A204.1 (cell line): Measurements from ENCODE around the gene FAM43B.
"Not testable (repeated sequence)": the region's sequence is repeated elsewhere in the genome, so short reads cannot be mapped to it uniquely, and the experiment has no call there.

ENCODE experiments used
- FAIRE-seq: peaks from 2 replicates; lab custom pipeline; 2012; peaks lifted over from hg19 to GRCh38; lab: Jason Lieb, UNC

Gene FAM43B, protein sequence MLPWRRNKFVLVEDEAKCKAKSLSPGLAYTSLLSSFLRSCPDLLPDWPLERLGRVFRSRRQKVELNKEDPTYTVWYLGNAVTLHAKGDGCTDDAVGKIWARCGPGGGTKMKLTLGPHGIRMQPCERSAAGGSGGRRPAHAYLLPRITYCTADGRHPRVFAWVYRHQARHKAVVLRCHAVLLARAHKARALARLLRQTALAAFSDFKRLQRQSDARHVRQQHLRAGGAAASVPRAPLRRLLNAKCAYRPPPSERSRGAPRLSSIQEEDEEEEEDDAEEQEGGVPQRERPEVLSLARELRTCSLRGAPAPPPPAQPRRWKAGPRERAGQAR

DNA sequence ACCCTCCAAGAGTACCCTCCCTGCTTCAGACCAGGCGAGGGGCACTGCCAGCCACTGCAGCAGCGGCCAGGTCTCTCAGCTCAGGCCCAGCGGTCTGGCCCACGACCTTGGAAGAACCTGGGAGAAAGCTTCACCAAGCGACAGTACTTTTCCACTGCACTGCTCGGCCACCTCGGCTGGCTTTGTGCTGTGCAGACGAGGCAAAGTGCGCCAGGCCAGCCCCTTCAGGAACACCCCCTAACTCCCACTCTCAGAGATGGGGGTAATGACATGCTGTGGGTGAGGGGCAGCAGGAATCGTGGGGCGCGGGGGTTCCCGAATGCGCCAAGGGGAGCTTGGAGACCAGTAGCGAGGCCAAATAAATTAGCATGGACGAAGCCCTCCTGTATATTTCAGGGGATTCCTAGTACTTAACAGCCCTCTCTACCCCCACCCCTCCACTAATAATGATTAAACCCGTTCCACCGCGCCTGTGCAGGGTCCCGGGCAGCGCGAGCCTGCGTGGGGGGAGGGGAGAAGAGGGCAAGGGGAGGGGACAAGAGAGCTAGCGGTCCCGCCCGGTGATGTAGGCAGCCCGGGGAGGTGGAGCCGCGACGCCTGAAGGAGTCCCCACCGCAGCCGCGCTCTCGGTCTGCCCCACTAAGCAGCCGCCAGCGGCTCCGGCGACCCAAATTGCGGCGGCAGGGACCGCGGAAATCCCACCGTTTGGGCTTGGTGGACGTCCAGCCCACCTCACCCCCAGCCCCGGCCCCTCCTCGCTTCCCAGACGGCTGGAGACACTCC, at the start of gene FAM43B:
Gene FAM43B (plus strand): TSS at position 629 of the 783 bp plus-strand sequence. CDS start 401 bp downstream, outside the sequence.
- peak; percentile 65 for FAIRE-seq

DNA sequence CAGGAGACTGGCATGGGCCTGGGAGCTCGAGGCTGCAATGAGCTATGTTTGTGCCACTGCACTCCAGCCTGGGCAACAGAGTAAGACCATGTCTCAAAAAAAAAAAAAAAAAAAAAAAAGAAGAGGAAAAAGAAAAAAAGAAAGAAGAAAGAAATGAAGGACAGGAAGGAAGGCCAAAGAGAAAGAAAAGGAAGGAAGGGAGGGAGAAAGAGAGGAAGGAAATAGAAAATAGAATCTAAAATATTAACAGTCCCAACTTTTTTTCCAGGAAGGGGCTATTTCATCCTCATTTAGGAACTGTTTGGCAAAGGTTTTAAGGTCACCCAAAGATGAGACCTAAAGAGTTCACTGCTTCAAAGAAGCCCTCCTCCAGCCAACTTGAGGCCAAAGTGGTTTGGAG, 46.9 kb upstream of the FAM43B start:
- no peak for FAIRE-seq

DNA sequence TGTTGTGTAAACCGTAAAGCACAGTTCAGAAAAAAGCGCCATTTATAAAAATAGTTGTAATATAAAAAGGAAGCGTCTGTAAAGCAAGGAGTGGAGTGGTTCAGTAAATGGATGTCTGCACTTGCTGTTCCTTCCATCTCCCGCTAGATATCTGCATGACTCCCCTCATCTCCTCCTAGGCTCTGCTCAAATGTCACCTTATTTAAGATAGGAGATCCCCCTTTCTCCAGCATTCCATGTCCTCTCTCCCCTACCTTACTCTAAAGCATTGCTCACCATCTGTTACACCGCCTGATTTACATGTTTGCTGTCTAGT, 45.2 kb upstream of the FAM43B start:
- FAIRE-seq = no peak

DNA sequence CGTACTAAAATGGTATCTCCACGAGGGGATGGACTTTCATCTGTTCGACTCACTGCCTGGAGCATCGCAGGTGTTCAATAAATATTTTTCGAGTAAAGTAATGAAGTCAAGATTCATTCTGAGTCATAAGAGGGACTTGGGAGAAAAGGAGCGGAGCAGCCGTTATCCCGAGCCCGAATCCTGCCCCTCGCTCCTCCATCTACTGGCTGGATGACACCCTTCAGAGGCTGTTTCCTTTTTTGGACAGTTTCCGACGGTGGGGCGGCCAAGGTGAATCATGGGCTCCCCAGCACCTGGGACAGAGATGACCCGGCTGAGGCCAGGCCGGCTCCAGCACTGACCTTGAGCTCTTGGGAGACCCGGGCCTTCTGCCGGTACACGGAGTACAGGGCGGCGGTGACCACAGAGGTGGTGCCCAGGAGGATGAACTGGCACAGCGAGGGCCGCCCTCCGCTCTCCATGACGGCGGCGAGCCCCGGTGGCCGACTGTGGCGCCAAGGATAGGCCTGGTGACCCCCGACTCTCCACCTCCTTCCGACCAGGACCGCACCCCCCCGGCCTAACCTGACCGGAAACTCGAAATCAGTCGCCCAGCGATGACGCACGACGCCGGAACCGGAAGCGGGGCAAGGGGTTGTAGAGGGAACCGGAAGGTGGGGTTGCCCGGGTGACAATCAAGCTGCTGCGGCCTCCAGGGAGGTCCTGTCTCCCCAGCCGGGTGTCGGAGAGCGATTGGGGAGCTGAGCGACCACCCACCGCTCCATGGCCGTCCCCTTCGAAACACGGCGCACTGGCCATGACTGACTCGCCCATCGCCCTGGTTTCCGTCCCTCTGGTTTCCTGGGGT, 44.6 kb upstream of the FAM43B start, which contains the start of gene MUL1:
Gene MUL1 (minus strand): TSS at position 588 of the 847 bp plus-strand sequence. CDS start 127 bp downstream, at position 461.
- FAIRE-seq = no peak

DNA sequence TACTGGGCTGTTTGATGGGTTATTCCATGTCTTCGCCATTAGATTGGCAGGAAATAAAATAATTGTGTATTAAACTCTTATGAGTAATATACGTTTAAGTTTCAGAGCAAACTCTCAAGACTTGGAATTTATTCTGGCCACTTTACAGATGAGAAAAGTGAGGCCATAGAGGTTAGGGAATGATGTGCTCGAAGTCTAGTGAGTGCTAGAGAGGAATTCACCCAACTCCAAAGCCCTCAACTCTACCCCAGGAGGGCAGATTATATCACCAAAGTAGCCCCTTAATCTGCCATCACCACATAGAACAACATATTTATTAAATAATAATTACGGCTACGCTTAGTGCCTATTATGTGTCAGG, 44.0 kb upstream of the FAM43B start:
- no peak for FAIRE-seq

DNA sequence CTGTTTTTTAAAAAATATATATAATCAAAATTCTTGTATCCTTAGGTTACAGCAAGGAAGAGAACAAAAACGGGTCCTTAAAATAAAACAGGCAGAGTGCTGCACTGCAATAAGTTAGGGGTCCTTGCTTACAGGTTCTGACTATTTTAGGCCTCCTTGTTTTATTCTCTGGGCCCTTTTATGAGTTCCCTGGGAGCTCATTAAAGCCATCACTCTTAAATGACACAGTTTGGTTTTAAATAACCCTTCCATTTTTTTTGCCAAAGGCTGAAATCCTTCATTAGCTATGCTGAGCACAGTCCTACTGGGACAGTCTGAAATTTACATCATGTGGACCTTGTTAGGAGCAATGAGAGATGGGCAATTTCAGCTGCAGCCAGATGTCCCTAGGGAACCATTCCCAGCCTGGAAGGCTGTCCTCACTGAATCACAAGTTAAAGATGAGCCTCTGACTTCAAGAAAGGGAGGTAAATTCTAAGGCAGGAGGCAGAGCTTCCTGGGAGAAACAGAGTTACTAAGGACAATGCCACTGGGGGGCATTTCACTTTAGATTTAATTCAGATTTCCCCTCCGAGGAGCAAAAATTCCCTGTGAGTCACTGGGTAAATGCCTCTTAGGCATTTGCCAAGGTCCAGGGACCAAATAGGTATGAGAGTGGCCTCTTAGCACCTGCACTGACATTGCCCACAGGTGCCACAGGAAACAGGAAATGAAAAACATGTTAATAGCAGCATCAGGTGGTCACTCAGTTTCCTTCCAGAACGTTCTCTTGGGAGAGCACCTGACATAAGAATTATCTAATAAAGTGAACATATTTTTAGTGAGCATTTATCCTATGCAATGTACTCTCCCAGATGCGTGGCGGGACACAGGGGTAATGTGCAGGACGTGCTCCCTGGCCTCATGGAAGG, 40.6 kb upstream of the FAM43B start:
- FAIRE-seq = no peak

DNA sequence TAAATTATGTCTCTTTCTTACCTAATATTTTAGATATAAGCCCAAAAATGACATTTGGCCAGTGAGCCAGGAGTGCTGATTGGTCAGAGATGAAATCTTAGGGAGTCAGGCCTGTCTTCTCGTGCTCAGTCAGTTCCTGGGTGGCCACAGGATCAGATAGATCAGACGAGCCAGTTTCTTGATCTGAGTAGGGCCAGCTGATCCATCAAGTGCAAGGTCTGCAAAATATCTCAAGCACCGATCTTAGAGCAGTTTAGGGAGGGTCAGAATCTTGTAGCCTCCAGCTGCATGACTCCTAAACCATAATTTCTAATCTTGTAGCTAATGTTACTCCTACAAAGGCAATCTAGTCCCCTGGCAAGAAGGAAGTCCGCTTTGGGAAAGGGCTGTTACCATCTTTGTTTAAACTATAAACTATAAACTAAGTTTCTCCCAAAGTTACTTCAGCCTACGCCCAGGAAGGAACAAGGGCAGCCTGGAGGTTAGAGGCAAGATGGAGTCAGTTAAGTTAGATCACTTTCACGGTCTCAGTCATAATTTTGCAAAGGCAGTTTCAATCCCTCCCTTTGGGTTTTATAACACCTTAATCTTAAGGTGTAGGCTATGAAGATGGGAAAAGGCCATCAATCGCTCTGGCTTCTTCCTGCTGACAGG, 32.6 kb upstream of the FAM43B start:
- FAIRE-seq = not testable (repeated sequence)

DNA sequence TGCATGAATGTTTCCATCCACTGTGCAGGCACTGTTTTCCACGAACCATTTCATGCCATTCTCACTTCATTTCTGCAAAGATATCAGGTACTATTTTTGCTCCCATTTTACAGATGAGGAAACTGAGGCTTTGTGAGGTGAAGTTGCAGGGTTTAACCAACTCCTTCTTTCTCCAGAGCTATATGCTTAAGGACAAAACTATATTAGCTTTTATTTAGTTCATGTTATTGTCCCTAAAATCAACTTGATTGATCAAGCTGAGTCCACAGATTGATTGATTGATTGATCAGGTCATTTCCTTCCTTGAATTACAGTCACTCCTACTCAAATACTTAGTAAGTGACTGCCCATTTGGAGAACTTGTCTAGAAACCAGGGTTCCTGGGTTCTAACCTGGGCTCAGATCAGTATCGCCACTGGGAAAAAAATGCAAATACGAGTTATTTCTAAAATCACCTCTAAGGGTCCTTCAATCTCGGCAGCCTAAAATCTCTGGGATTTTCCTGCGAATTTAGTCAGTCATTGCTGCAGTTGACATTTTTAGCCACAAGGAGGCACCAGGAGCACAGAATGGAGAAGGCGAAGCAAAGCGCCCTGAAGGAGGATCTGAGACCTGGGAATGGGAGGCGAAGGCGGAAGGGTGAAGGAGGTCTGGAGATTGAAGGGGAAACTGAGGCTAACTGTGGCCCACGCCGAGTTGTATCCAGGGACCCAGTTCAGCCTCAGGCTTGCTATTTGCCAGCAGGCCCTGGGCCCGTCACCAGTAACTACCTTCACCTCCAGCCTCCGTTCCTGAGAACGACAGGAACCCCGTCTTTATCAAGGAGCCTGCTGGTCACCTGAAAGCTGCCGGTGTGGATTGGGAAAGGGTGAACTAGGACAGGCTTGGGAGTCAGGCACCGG, 30.2 kb upstream of the FAM43B start:
- peak; percentile 94 for FAIRE-seq

DNA sequence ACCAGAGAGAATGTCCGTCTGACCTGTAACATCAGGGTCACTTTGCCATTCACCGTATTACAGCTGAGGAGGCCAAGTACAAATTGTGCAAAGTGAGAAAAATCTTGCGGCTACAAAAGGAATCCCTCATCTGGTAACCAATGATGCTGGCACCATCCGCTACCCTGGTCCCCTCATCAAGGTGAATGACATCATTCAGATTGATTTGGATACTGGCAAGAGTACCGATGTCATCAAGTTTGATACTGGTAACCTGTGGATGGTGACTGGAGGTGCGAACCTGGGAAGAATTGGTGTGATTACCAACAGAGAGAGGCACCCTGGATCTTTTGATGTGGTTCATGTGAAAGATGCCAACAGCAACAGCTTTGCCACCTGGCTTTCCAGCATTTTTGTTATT, 26.1 kb upstream of the FAM43B start:
- no peak for FAIRE-seq

DNA sequence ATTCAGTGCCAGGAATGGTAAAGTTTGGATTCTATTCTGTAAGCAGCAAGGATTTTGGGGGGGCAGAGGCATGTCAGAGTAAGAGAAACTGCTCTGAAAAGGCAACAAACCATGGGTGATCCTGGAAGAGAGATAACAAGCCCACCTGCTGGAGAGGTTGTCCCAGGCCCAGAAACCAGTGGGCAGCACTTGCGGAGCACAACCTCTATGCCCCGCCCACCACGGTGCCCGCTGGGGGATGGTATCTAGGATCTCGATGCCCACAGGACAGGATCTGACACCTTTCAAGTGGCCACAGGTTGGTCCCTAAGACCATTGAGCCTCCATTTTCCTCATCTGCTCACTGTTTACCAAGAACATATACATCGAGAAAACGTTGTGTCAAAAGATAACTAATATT, 24.2 kb upstream of the FAM43B start:
- no peak for FAIRE-seq

DNA sequence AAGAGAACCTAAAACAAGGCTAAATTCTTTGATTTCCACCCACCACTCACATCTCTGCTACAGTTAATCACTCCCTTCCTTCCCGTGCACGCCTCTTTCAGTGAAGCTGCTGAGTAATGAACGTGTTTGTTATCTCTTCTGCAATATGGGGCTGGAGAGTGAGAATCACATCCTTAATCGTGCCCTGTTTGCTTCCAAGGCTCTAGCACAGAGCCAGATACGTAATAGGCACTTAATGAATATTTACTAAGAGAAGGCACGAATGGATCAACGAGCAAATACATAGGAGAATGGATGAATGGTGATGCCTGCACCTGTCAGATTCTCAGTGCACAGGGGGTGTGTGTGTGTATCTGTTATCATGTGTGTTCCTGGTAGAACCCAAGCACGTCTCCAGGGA, 22.1 kb upstream of the FAM43B start:
- no peak for FAIRE-seq

DNA sequence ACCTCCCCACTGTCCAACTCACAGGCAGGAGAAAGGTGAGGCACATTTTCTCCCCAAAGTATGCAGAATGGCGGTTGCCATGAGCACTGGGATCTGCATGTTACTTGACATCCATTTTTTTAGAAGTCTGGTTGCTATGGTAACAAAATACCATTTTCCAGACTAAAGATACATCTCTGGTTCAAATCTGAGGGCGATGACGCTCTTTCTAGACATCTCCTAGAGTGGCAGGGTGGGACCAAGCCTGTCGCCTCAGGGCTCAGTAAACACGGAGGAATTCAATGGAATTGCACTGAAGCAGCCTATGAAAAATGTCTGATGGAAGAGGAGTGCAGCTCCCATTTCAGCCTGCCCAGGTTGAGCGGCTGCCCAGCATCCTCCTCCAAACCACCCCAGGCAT, 21.5 kb upstream of the FAM43B start:
- FAIRE-seq = no peak

DNA sequence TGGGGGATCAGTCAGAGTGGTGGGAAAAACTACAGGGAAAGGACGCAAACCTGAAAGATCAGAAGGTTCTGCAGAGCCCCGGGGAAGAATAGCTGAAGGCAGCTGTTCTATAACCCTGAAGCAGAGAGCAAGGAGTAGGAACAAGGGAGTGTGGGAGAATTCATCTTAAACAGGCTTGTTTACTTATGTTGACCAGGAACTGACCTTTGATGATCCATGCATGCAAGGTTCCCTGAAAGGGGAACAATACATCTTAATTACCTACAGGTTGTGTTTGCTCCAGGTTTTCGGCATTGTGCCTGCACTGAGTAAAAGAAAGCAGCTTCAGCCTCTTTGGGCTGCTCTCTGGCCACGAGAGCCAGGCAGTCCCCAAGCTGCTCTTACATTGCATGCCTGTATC, 18.7 kb upstream of the FAM43B start:
- no peak for FAIRE-seq

DNA sequence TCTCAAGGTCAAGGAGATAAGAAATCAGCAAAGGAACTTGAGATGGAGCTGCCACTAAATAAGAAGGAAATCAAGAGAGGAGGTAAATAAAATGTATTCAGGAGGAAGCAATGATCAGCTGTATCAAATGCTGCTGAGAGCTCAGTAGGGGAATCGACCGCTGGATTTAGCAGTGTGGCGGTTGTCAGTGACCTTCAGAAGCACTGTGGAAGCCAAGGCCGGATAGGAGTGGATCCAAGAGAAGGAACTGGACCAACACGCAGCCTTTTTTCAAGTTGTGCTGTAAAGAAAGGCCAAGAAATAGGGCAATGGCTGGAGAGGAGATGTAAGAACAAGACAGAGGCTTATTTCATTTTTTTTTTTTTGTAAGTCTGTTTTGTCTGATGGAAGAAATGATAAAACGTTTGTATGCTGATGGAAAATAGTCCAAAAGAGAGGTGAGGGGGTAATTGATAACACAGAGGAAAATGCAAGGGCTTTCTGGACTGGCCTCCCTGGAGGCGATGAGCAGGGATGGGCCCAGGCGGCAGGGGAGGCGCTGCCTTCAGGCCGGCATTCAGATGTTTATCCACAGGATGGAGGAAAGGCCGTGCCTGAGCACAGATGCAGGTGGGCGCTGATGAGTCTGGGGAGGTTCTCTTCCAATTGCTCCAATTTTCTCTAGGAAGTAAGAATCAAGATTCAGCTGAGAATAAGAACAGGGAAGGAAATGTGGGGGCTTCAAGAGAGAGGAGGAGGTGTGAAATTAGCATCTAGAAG, 17.5 kb upstream of the FAM43B start:
- no peak for FAIRE-seq

DNA sequence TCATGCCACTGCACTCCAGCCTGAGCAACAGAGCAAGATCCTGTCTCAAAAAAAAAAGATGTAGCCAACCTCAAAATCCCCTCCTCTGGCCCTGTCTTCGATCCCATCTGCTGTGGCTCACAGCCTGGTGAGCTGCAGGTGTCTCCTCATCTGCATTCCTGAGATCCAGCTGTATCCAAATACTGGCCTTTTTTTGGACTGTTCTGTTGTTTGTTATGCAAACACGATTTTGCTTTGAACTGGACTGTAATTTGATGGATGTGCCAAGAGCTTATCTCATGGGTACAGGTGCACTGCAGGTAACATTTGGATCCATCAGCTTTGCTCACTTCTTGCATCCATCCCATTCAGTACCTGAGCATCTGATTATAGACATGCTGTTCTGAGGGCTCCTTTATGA, 14.1 kb upstream of the FAM43B start:
- FAIRE-seq = no peak

DNA sequence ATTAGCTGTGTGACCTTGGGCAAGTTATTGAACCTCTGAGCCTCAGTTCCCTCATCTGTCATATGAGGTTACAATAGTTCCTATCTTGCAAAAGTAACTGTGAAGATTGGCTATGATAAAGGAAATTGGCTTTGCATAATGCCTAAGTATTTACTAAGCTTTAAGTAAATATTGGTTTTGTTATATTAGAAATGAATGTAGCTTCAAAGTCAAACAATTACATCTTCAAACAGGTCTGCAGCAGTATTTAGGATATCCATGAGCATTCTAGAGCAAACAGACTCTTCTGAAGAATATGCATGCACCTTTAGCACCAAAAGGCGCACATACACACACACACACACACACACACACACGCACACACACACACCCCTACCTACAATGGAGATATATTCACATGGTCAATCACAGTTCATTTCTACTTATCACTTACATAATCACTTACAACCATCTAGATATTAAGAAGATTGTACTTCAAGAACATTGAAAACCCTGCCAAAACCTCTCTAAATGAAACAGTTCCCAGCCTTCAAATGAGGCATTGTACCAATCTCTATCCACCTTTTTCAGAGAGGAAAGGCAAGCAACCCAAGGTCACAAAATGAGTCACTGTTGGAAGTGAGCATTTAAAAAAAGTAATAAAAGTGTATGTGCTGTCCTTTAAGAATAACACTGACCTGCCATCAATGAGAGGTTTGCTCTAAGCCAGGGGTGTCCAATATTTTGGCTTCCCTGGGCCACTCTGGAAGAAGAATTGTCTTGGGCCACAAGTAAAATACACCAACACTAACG, 13.4 kb upstream of the FAM43B start:
- FAIRE-seq = no peak

DNA sequence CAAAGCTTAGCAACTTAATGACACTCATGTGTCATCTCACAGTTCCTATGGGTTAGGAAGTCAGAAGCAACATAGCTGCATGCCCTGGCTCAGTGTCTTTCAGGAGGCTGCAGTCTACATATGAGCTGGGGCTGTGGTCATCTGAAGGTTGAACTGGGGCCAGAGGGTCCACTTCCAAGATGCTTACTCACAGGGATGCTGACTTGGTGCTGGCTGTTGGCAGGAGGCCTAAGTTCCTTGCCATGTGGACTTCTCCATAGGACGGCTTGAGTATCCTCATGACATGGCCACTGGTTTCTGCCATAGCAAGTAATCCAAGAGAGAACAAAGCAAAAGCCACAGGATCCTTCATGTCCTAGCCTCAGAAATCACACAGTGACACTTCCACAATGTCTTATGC, 12.1 kb upstream of the FAM43B start:
- no peak for FAIRE-seq

DNA sequence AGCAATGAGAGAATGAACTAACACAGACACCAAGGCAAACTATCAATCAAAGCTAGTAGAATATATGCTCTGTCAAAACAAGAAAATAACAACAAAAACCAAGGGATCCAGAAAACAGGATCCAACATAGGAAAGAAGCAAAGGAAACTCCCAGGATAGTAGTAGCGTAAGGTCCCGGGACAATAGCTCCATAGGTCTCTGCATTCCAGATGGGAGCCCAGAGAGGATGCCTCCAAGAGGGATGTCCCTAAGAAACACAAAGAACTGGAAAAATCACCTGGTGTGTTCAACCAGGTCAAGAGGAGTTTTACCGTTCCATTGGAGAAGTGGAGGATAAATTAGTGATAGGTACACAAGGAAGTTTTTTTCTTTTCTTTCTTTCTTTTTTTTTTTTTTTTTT, 5.7 kb upstream of the FAM43B start:
- no peak for FAIRE-seq

DNA sequence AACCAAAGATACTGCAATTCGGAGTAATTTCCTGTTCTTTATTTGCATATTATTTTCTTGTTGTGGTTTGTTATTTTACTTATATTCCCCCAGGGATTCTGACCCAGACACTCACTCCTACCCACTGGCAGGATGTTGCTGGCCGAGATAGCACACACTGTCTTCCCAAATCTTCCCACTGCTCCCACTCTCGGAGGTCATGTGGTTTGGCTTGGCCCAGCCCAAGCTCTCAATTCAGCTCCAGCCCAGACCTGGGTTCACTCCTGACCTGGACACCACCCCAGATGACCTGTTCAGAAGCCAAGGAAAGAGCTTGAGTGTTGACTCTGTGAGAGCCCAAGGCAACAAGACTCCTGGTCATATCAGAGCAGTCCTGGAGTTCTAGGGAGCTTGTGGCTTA, 1.2 kb upstream of the FAM43B start:
- no peak for FAIRE-seq
